Measurements from ENCODE around the gene LEF1.
"Not testable (repeated sequence)": the region's sequence is repeated elsewhere in the genome, so short reads cannot be mapped to it uniquely, and the experiment has no call there.

The LEF1 gene

GRCh38 chr4:108051343-108051742, 117.4 kb downstream of the LEF1 start:
- ATAC-seq (replicated peaks), result no peak

GRCh38 chr4:108050166-108051111, 118.3 kb downstream of the LEF1 start:
- DNase-seq, H3K9me3 Mint-ChIP-seq, H3K27me3 Mint-ChIP-seq: not testable (repeated sequence)
- Mint-ChIP-seq H3K27ac (peak overlapping the region; percentile 84 to 93), H3K36me3 (ENCODE audit: insufficient read depth) (peaks cover 17% of the 10 kb centered on the region), H3K4me1 (ENCODE audit: low read depth in 2 of 2) (peaks cover 11 to 13% of the 10 kb centered on the region in 2 donors), H3K4me3 (peak overlapping the region; percentile 80 to 84)
- ATAC-seq (replicated peaks), result peak; percentile 64

More at GRCh38 chr4:108051343-108051742, 117.4 kb downstream of the LEF1 start:
- Mint-ChIP-seq H3K4me1 (ENCODE audit: low read depth in 2 of 2) (peaks cover 11 to 13% of the 10 kb centered on the region in 2 donors), H3K36me3 (ENCODE audit: insufficient read depth) (peaks cover 17% of the 10 kb centered on the region), H3K27me3 (peaks cover 8 to 9% of the 10 kb centered on the region in 2 donors), H3K9me3 (no peaks in the 10 kb centered on the region), H3K4me3 (no peak overlapping the region), H3K27ac (no peak overlapping the region)
- DNase-seq, result no peak

GRCh38 chr4:108049406-108049805, 119.3 kb downstream of the LEF1 start:
- H3K4me1 Mint-ChIP-seq (ENCODE audit: low read depth in 2 of 2), result peaks cover 11 to 14% of the 10 kb centered on the region in 2 donors
- H3K4me3 Mint-ChIP-seq, result peak overlapping the region; percentile 80 to 84
- no peaks in the 10 kb centered on the region for H3K9me3 Mint-ChIP-seq
- ATAC-seq (replicated peaks) (peak; percentile 31), DNase-seq (no peak)
- H3K27ac Mint-ChIP-seq, result peak overlapping the region; percentile 84 to 93
- H3K27me3 Mint-ChIP-seq, result peaks cover 0 to 8% of the 10 kb centered on the region in 2 donors
- peaks cover 17% of the 10 kb centered on the region for H3K36me3 Mint-ChIP-seq (ENCODE audit: insufficient read depth)

GRCh38 chr4:108048997-108049396, 119.7 kb downstream of the LEF1 start:
- Mint-ChIP-seq H3K4me1 (ENCODE audit: low read depth in 2 of 2) (peaks cover 11 to 16% of the 10 kb centered on the region in 2 donors), H3K27ac (peak overlapping the region; percentile 84 to 93), H3K27me3 (peaks cover 0 to 5% of the 10 kb centered on the region in 2 donors), H3K9me3 (no peaks in the 10 kb centered on the region), H3K4me3 (peak overlapping the region; percentile 80 to 84), H3K36me3 (ENCODE audit: insufficient read depth) (peaks cover 17% of the 10 kb centered on the region)
- DNase-seq (no peak), ATAC-seq (replicated peaks) (no peak)

- H3K36me3 Mint-ChIP-seq (ENCODE audit: insufficient read depth), result peaks cover 17% of the 10 kb centered on the region
- no peaks in the 10 kb centered on the region for H3K9me3 Mint-ChIP-seq
- no peaks in the 10 kb centered on the region for H3K27me3 Mint-ChIP-seq
- no peak overlapping the region for H3K27ac Mint-ChIP-seq
- H3K4me1 Mint-ChIP-seq (ENCODE audit: low read depth in 2 of 2), result peaks cover 11 to 16% of the 10 kb centered on the region in 2 donors
- ATAC-seq (replicated peaks), result no peak
- DNase-seq, result no peak
- H3K4me3 Mint-ChIP-seq, result no peak overlapping the region
These were observed 120.6 kb downstream of the LEF1 start for GRCh38 chr4:108048157-108048556.

GRCh38 chr4:108047199-108047598, 121.5 kb downstream of the LEF1 start:
- Mint-ChIP-seq H3K4me3 (no peak overlapping the region), H3K27ac (no peak overlapping the region), H3K36me3 (ENCODE audit: insufficient read depth) (peaks cover 17% of the 10 kb centered on the region), H3K4me1 (ENCODE audit: low read depth in 2 of 2) (peaks cover 11 to 16% of the 10 kb centered on the region in 2 donors), H3K9me3 (no peaks in the 10 kb centered on the region), H3K27me3 (no peaks in the 10 kb centered on the region)
- DNase-seq, result no peak
- no peak for ATAC-seq (replicated peaks)

- Mint-ChIP-seq H3K27me3 (no peaks in the 10 kb centered on the region), H3K27ac (no peak overlapping the region), H3K4me1 (ENCODE audit: low read depth in 2 of 2) (peaks cover 11 to 15% of the 10 kb centered on the region in 2 donors), H3K36me3 (ENCODE audit: insufficient read depth) (peaks cover 17% of the 10 kb centered on the region), H3K9me3 (no peaks in the 10 kb centered on the region), H3K4me3 (no peak overlapping the region)
- no peak for DNase-seq
- no peak for ATAC-seq (replicated peaks)
These were observed 123.1 kb downstream of the LEF1 start for GRCh38 chr4:108045687-108046024.

GRCh38 chr4:108044951-108045686, 123.6 kb downstream of the LEF1 start:
- no peak overlapping the region for H3K4me3 Mint-ChIP-seq
- H3K9me3 Mint-ChIP-seq, result no peaks in the 10 kb centered on the region
- no peak overlapping the region for H3K27ac Mint-ChIP-seq
- DNase-seq (no peak), ATAC-seq (replicated peaks) (no peak)
- peaks cover 17% of the 10 kb centered on the region for H3K36me3 Mint-ChIP-seq (ENCODE audit: insufficient read depth)
- peaks cover 9 to 12% of the 10 kb centered on the region in 2 donors for H3K4me1 Mint-ChIP-seq (ENCODE audit: low read depth in 2 of 2)
- H3K27me3 Mint-ChIP-seq, result no peaks in the 10 kb centered on the region

- Mint-ChIP-seq H3K27ac (no peak overlapping the region), H3K27me3 (no peaks in the 10 kb centered on the region), H3K36me3 (ENCODE audit: insufficient read depth) (peaks cover 7% of the 10 kb centered on the region), H3K9me3 (no peaks in the 10 kb centered on the region), H3K4me3 (no peak overlapping the region), H3K4me1 (ENCODE audit: low read depth in 2 of 2) (peaks cover 0 to 3% of the 10 kb centered on the region in 2 donors)
- ATAC-seq (replicated peaks) (no peak), DNase-seq (no peak)
These were observed 125.2 kb downstream of the LEF1 start for GRCh38 chr4:108043526-108043925.

GRCh38 chr4:108042927-108043326, 125.8 kb downstream of the LEF1 start:
- no peak overlapping the region for H3K27ac Mint-ChIP-seq
- no peak overlapping the region for H3K4me3 Mint-ChIP-seq
- H3K4me1 Mint-ChIP-seq (ENCODE audit: low read depth in 2 of 2), result peaks cover 0 to 3% of the 10 kb centered on the region in 2 donors
- DNase-seq (no peak), ATAC-seq (replicated peaks) (no peak)
- no peaks in the 10 kb centered on the region for H3K9me3 Mint-ChIP-seq
- H3K27me3 Mint-ChIP-seq, result no peaks in the 10 kb centered on the region
- peaks cover 7% of the 10 kb centered on the region for H3K36me3 Mint-ChIP-seq (ENCODE audit: insufficient read depth)

- Mint-ChIP-seq H3K4me1 (ENCODE audit: low read depth in 2 of 2) (no peaks in the 10 kb centered on the region), H3K27me3 (no peaks in the 10 kb centered on the region), H3K27ac (no peak overlapping the region), H3K36me3 (ENCODE audit: insufficient read depth) (peaks cover 13% of the 10 kb centered on the region), H3K4me3 (no peak overlapping the region), H3K9me3 (no peaks in the 10 kb centered on the region)
- DNase-seq (no peak), ATAC-seq (replicated peaks) (no peak)
These were observed 130.8 kb downstream of the LEF1 start for GRCh38 chr4:108037884-108038283.

GRCh38 chr4:108036213-108036612, 132.5 kb downstream of the LEF1 start:
- H3K4me3 Mint-ChIP-seq, result no peak overlapping the region
- no peaks in the 10 kb centered on the region for H3K9me3 Mint-ChIP-seq
- no peaks in the 10 kb centered on the region for H3K4me1 Mint-ChIP-seq (ENCODE audit: low read depth in 2 of 2)
- H3K27ac Mint-ChIP-seq, result no peak overlapping the region
- ATAC-seq (replicated peaks), result no peak
- H3K36me3 Mint-ChIP-seq (ENCODE audit: insufficient read depth), result peaks cover 13% of the 10 kb centered on the region
- no peaks in the 10 kb centered on the region for H3K27me3 Mint-ChIP-seq
- no peak for DNase-seq

GRCh38 chr4:108035691-108036090, 133.0 kb downstream of the LEF1 start:
- Mint-ChIP-seq H3K4me1 (ENCODE audit: low read depth in 2 of 2) (no peaks in the 10 kb centered on the region), H3K4me3 (no peak overlapping the region)

More at GRCh38 chr4:108035691-108036090, 133.0 kb downstream of the LEF1 start:
- Mint-ChIP-seq H3K27me3 (no peaks in the 10 kb centered on the region), H3K9me3 (no peaks in the 10 kb centered on the region), H3K36me3 (ENCODE audit: insufficient read depth) (peaks cover 13% of the 10 kb centered on the region), H3K27ac (no peak overlapping the region)
- no peak for ATAC-seq (replicated peaks)
- no peak for DNase-seq

Measured in effector memory CD8-positive, alpha-beta T cell (primary cell).